Transverse colon (tissue), 4 donors: ENCODE data around the gene CCDC9B. TPM values are rescaled to one million over a fixed set of nuclear protein-coding genes. Genes with fewer than 3 reads are reported as not detected.

Experiments
- DNase-seq: peaks from one replicate; pipeline ENCODE4 v3.0.0-alpha.2; 2019
- H3K27ac ChIP-seq, 4 donors: fragments of 200-600 bp; sonication (generic); 2 replicates each; pipeline ENCODE4 v1.5.1; 2016 to 2018; ENCODE audit warnings: inconsistent platforms in 4 of 4
- H3K27me3 ChIP-seq: fragments of 200-600 bp; sonication (generic); 2 replicates; pipeline ENCODE4 v1.5.1; 2017; ENCODE audit warnings: inconsistent platforms
- H3K36me3 ChIP-seq, 4 donors: fragments of 200-600 bp; sonication (generic); 2 replicates each; pipeline ENCODE4 v1.5.1; 2017 to 2019; ENCODE audit warnings: inconsistent platforms in 4 of 4
- H3K4me1 ChIP-seq, 4 donors: fragments of 200-600 bp; sonication (generic); 2 replicates each; pipeline ENCODE4 v1.5.1; 2017 to 2020; ENCODE audit warnings: inconsistent platforms in 4 of 4
- H3K4me3 ChIP-seq, 4 donors: fragments of 200-600 bp; sonication (generic); 1 replicate in 1 of 4; 2 replicates in 3 of 4; pipeline versions ENCODE4 v1.5.1 to v1.6.1; 2017 to 2019; ENCODE audit warnings: inconsistent platforms in 4 of 4
- H3K9me3 ChIP-seq, 2 donors: fragments of 200-600 bp; sonication (generic); 2 replicates each; pipeline ENCODE4 v1.5.1; 2017 to 2019; ENCODE audit warnings: inconsistent platforms in 2 of 2
- CTCF ChIP-seq, 5 experiments: fragments of 200-600 bp in 3 of 5; fragments of 450-650 bp in 2 of 5; sonication (generic) in 3 of 5; IDR thresholded peaks; 1 replicate in 2 of 5; 2 replicates in 3 of 5; pipeline ENCODE4 v1.5.1; 2016 to 2017; ENCODE audit warnings: antibody characterized with exemption in 5 of 5, inconsistent platforms in 3 of 5, mild to moderate bottlenecking in 2 of 5, moderate library complexity in 1 of 5
- EP300 ChIP-seq: sonication (generic); formaldehyde crosslinking; IDR thresholded peaks from one replicate; pipeline ENCODE4 v1.6.1; 2017; ENCODE audit warnings: antibody characterized with exemption, low read depth
- POLR2A ChIP-seq: fragments of 450-650 bp; IDR thresholded peaks from one replicate; pipeline ENCODE4 v1.6.1; 2016; ENCODE audit warnings: antibody characterized with exemption, mild to moderate bottlenecking, moderate library complexity
- POLR2AphosphoS5 ChIP-seq, 3 donors: sonication (generic); formaldehyde crosslinking; IDR thresholded peaks; one replicate each; pipeline ENCODE4 v1.6.1; 2016; ENCODE audit warnings: antibody characterized with exemption in 3 of 3
- WGBS, 2 donors: methylation state at CpG; one replicate each; pipeline ENCODE4 v1.1.5; 2018; ENCODE audit warnings: low coverage in 1 of 2; 5-methylcytosine and 5-hydroxymethylcytosine counted together
- in situ Hi-C, 4 donors: fragments of 200-750 bp; cut with MboI; loops; one replicate each; pipeline versions ENCODE4 v1.15.0 to v1.15.1; 2017; ENCODE audit warnings: low sequenced_read_pairs in 3 of 4, low pct_ligation_motif_present in 1 of 4, low pct_unique_long_range_greater_than_20kb in 1 of 4
- intact Hi-C: fragments of 100-400 bp; cut with DNase I; formaldehyde crosslinking; loops from one replicate; pipeline ENCODE4 v1.15.1; 2023; ENCODE audit warnings: low total_unique reads
- total RNA-seq, 4 donors: library from RNA; depleted of rRNA; stranded (reverse); fragments of >200 nt; gene quantifications; one replicate each; pipeline ENCODE4 v1.1.0, GENCODE V29; 2016

The CCDC9B gene
- total RNA-seq, 4 donors from 2014 or later = 22.0 to 49.4 (median 36.9) TPM

- in situ Hi-C loops = loop anchor here in 1 of 4 donors (25.0 kb wide), 1 partner anchor 101 kb away; the partner anchor contains the start of gene IVD
- WGBS, 2 donors = 43 to 52% methylated on average over 2 to 3 of the region's 3 CpGs
- TF ChIP-seq EP300 = no peak
- no peak for TF ChIP-seq POLR2AphosphoS5 (IDR thresholded peaks at IDR 0.05)
- no peaks in the 10 kb centered on the region for H3K36me3 ChIP-seq
- H3K4me1 ChIP-seq = peaks cover 0 to 34% (median 8%) of the 10 kb centered on the region in 4 donors
- H3K27me3 ChIP-seq = no peaks in the 10 kb centered on the region
- no peaks in the 10 kb centered on the region for H3K9me3 ChIP-seq
- no peak for DNase-seq
- H3K27ac ChIP-seq = no peak overlapping the region
- intact Hi-C loops = no loop called here
- no peak overlapping the region for H3K4me3 ChIP-seq
Observed at GRCh38 chr15:40310993-40311392, 29.7 kb downstream of the CCDC9B start.

GRCh38 chr15:40310001-40310959 lies 30.5 kb downstream of the CCDC9B start:
- Histone ChIP-seq H3K27me3 (no peaks in the 10 kb centered on the region), H3K4me1 (peaks cover 0 to 36% (median 8%) of the 10 kb centered on the region in 4 donors), H3K36me3 (no peaks in the 10 kb centered on the region), H3K4me3 (no peak overlapping the region), H3K27ac (no peak overlapping the region), H3K9me3 (no peaks in the 10 kb centered on the region)
- WGBS, 2 donors = 16% methylated on average over 4 of the region's 4 CpGs; no CpG with 5 or more reads in 1 of the 2 donors
- in situ Hi-C loops = loop anchor here in 1 of 4 donors (25.0 kb wide), 1 partner anchor 102 kb away; the partner anchor contains the start of gene IVD
- TF ChIP-seq CTCF (IDR thresholded peaks at IDR 0.05) (peak; percentile 61 to 80 (median 70)), EP300 (no peak)
- intact Hi-C loops = no loop called here
- peak; percentile 65 for DNase-seq

- TF ChIP-seq POLR2AphosphoS5 (IDR thresholded peaks at IDR 0.05) = no peak
- TF ChIP-seq POLR2A = no peak
- no peak for TF ChIP-seq EP300
- TF ChIP-seq CTCF (IDR thresholded peaks at IDR 0.05) = no peak
- no peak for DNase-seq
- intact Hi-C loops (no loop called here), in situ Hi-C loops (loop anchor here in 1 of 4 donors (25.0 kb wide), 1 partner anchor 103 kb away; the partner anchor contains the start of gene IVD)
- WGBS, 2 donors = 77 to 88% methylated on average over 4 to 8 of the region's 8 CpGs
- Histone ChIP-seq H3K27me3 (no peaks in the 10 kb centered on the region), H3K9me3 (no peaks in the 10 kb centered on the region), H3K4me3 (no peak overlapping the region), H3K27ac (peak overlapping the region in 1 of 4 donors; percentile 84), H3K36me3 (no peaks in the 10 kb centered on the region), H3K4me1 (peaks cover 0 to 36% (median 8%) of the 10 kb centered on the region in 4 donors)
Observed at GRCh38 chr15:40309344-40309862, 31.3 kb downstream of the CCDC9B start.

GRCh38 chr15:40307421-40308211 lies 33.1 kb downstream of the CCDC9B start, which contains the start of gene PLCB2:
TSS of gene PLCB2 (minus strand) at chr15:40307935. CDS start at chr15:40307672, 263 bp downstream.
- H3K27me3 ChIP-seq = no peaks in the 10 kb centered on the region
- H3K4me1 ChIP-seq = peaks cover 0 to 24% (median 0%) of the 10 kb centered on the region in 4 donors
- peak; percentile 55 for DNase-seq
- no peaks in the 10 kb centered on the region for H3K9me3 ChIP-seq
- intact Hi-C loops (no loop called here), in situ Hi-C loops (loop anchor here in 1 of 4 donors (25.0 kb wide), 1 partner anchor 105 kb away; the partner anchor contains the start of gene IVD)
- H3K4me3 ChIP-seq = peak within 1 kb of the TSS in 3 of 4 donors; percentile 2 to 44 (median 7)
- no peaks in the 10 kb centered on the region for H3K36me3 ChIP-seq
- TF ChIP-seq EP300 (no peak), POLR2A (peak; percentile 46), CTCF (IDR thresholded peaks at IDR 0.05) (peak in 2 of 5 experiments; percentile 9 to 23), POLR2AphosphoS5 (IDR thresholded peaks at IDR 0.05) (peak in 2 of 3 donors; percentile 40 to 66)
- 42% methylated on average over 13 of the region's 15 CpGs; no CpG with 5 or more reads in 1 of the 2 donors for WGBS, 2 donors
- H3K27ac ChIP-seq = peak within 1 kb of the TSS; percentile 65 to 84 (median 80)
